NCI-H2029 (cell line): ENCODE data around the gene FAM50A.

Experiments used
- DNase-seq: peaks from one replicate; lab custom pipeline; 2025; lab: John Stamatoyannopoulos, UW

FAM50A gene

GRCh38 chrX:154413142-154413541, 30.8 kb upstream of the FAM50A start:
- DNase-seq, result no peak

- peak; percentile 40 for DNase-seq
These were observed 26.8 kb upstream of the FAM50A start for GRCh38 chrX:154417157-154417556.

GRCh38 chrX:154419189-154419588, 24.8 kb upstream of the FAM50A start:
- no peak for DNase-seq

GRCh38 chrX:154419688-154420401, 24.1 kb upstream of the FAM50A start:
- DNase-seq, result peak; percentile 13

GRCh38 chrX:154420402-154420756, 23.6 kb upstream of the FAM50A start:
- DNase-seq, result no peak

- no peak for DNase-seq
These were observed 16.8 kb upstream of the FAM50A start for GRCh38 chrX:154426916-154427770.

GRCh38 chrX:154428176-154429171, 15.5 kb upstream of the FAM50A start, which contains the start of gene ATP6AP1:
TSS of gene ATP6AP1 (plus strand) at chrX:154428677. CDS start at chrX:154428693, 16 bp downstream.
- peak; percentile 84 for DNase-seq

GRCh38 chrX:154429711-154430110, 14.2 kb upstream of the FAM50A start:
- DNase-seq, result no peak

GRCh38 chrX:154430479-154430878, 13.5 kb upstream of the FAM50A start:
- no peak for DNase-seq

- DNase-seq, result no peak
These were observed 13.0 kb upstream of the FAM50A start for GRCh38 chrX:154430916-154431315.

GRCh38 chrX:154431341-154431740, 12.6 kb upstream of the FAM50A start:
- no peak for DNase-seq

GRCh38 chrX:154432210-154432609, 11.7 kb upstream of the FAM50A start:
- no peak for DNase-seq

GRCh38 chrX:154433605-154434004, 10.3 kb upstream of the FAM50A start:
- no peak for DNase-seq

GRCh38 chrX:154434394-154435168, 9.4 kb upstream of the FAM50A start:
- no peak for DNase-seq

GRCh38 chrX:154435171-154435733, 8.7 kb upstream of the FAM50A start:
- DNase-seq, result no peak

GRCh38 chrX:154436374-154436982, 7.5 kb upstream of the FAM50A start:
- no peak for DNase-seq

GRCh38 chrX:154436983-154437752, 6.8 kb upstream of the FAM50A start, which contains the start of gene GDI1:
TSS of gene GDI1 (plus strand) at chrX:154437154. CDS start at chrX:154437255, 101 bp downstream.
- DNase-seq, result peak; percentile 43

GRCh38 chrX:154437971-154438893, 5.7 kb upstream of the FAM50A start:
- no peak for DNase-seq
